AG09309 (cell line): ENCODE data around the gene PARD3B.

Experiments used
- DNase-seq: peaks from one replicate; pipeline ENCODE4 v3.0.0-alpha.2; 2010; ENCODE audit warnings: low read depth
- H3K4me3 ChIP-seq: 2 replicates; pipeline ENCODE4 v1.5.1; 2011; ENCODE audit warnings: mild to moderate bottlenecking, low read depth, low read length, moderate library complexity; ENCODE audit not compliant: control insufficient read depth
- CTCF ChIP-seq: IDR thresholded peaks from 2 replicates; pipeline ENCODE4 v1.5.1; 2011; ENCODE audit warnings: mild to moderate bottlenecking, low read depth, low read length, inconsistent platforms; ENCODE audit not compliant: insufficient read depth, control insufficient read depth; ENCODE audit errors: missing control alignments

The PARD3B gene

GRCh38 chr2:204725693-204726360, 180.6 kb downstream of the PARD3B start:
- no peak for TF ChIP-seq CTCF
- no peak for DNase-seq
- no peak overlapping the region for H3K4me3 ChIP-seq

GRCh38 chr2:204726831-204727230, 181.6 kb downstream of the PARD3B start:
- no peak overlapping the region for H3K4me3 ChIP-seq
- no peak for TF ChIP-seq CTCF
- no peak for DNase-seq

- DNase-seq = no peak
- no peak for TF ChIP-seq CTCF
- H3K4me3 ChIP-seq = no peak overlapping the region
Measured at GRCh38 chr2:204727368-204727767, 182.1 kb downstream of the PARD3B start.

- DNase-seq = no peak
- no peak for TF ChIP-seq CTCF
- no peak overlapping the region for H3K4me3 ChIP-seq
Measured at GRCh38 chr2:204730603-204731002, 185.3 kb downstream of the PARD3B start.

- no peak for DNase-seq
- H3K4me3 ChIP-seq = no peak overlapping the region
- no peak for TF ChIP-seq CTCF
Measured at GRCh38 chr2:204732019-204732418, 186.7 kb downstream of the PARD3B start.

- TF ChIP-seq CTCF = no peak
- no peak for DNase-seq
- H3K4me3 ChIP-seq = no peak overlapping the region
Measured at GRCh38 chr2:204737296-204737695, 192.0 kb downstream of the PARD3B start.
